Smooth muscle cell of the umbilical artery (primary cell): ENCODE data around the gene GBA2. TPM values are rescaled to one million over a fixed set of nuclear protein-coding genes. Genes with fewer than 3 reads are reported as not detected.

Experiments
- total RNA-seq: library from RNA; depleted of rRNA; stranded (reverse); fragments of >200 nt; gene quantifications from 2 replicates; pipeline ENCODE4 v1.2.3, GENCODE V29; 2014

GBA2 gene
- total RNA-seq: 23.5 and 31.0 TPM in 2 replicates

DNA sequence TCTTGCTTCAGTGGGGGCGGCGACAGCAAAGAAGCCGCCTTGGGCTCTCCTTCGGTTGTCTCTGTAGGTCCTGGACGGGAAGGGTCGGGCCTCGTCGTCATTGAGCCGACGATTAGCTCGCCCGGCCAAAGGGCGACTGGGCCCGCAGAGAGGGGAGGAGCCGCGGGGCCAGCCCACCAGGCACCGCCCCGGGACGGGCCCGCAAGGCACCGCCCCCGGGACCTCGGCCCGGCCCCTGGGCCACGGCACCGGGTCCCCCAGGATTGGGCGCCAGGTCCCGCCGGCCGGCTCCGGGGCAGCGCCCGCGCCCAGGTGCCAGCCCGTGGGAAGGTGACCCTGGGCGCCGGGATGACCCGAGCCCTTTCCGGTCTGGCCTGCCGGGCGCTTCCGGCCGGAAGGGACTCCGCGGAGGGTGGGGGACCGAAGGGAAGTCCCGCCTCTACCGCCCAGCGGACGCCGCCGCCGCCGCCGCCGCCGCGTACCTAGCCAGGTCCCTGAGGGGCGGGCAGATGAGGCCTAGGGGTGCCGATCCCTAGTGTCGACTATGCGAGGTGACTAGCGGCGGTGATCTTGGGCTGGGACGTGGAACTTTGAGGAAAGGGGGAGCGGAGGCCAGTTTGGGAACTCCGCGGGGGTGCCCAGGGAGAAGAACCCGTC, at the start of gene GBA2, which contains the start of gene RGP1:
TSS of gene GBA2 (minus strand) at position 371 of the 657 bp plus-strand sequence. CDS start 524 bp downstream, outside the sequence.
TSS of gene RGP1 (plus strand) at position 430 of the 657 bp plus-strand sequence. CDS start 469 bp downstream, outside the sequence.

DNA sequence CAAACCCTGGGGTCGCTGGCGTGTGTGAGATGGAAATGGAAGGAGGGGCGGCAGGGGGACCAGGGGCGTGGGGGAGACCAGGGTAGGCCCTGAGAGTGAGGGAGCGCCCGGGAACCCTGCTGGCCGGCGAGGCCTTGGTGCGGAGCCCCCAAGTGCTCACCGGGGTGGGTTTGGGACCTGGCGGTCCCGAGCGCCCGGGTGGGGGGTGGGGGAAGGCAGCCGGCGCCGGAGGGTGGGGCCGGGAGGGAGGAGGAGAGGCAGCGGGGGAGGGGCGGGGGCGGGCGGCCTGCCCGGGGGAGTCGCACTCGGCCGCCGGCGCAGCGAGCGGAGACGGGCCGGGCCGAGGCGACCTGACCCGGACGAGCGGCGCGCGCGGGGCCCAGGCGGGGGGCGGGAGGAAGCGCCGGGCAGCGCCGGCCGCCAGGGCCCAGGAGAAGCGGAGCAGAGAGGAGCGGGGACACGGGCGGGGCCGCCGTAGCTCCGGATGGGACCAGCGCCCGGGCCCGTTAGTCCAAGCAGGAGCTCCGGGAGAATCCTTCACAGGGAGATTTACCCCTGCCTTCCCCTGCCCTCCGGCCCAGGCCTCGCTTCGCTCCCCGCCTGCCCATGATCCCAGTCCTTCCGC, 42.4 kb upstream of the GBA2 start, which contains the start of gene NPR2:
TSS of gene NPR2 (plus strand) at position 295 of the 625 bp plus-strand sequence. CDS start 818 bp downstream, outside the sequence.

DNA sequence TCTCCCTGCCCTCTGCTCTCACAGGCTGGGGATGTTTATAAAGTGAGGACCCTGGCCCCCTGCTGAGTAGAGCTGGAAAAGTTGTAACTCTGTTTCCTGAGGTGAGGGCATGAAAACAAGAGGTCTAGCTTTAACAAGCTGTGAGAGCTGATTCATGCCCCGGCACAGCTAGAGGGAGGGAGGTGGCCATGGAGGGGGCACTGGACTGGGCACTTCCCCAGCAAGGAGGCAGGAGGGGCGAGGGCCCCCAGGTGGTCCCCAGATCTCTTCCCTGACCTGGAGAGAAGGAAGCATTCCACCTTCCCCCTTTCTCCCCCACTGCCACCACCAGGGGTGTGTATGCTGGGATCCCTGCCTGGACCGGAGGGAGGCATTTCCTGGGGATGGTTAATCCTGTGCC, 5.2 kb upstream of the GBA2 start, which contains the start of gene MSMP:
TSS of gene MSMP (minus strand) at position 13 of the 400 bp plus-strand sequence. CDS start 147 bp downstream, outside the sequence.

DNA sequence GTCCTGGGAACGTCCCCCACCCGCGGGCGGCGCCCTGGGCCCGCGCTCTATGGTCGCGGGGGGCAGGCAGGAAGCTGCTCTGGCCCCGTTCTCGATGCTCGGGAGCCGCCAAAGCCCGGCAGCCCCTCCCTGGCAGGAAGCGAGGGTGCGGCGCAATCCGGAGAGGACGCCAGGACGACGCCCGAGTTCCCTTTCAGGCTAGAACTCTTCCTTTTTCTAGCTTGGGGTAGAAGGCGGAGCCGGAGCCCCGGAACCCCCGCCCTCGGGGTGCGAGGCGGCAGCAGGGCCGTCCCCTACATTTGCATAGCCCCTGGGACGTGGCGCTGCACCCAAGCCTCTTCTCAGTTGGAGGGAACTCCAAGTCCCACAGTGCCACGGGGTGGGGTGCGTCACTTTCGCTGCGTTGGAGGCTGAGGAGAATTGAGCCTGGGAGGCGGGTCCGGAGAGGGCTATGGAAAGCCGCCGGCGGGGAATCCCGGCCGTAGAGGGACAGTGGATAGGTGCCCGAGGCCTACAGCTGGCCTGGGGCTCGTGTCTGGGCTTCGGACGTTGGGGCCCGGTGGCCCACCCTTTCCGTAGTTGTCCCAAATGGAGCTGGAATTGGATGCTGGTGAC, 16.7 kb downstream of the GBA2 start, which contains the start of the genes CREB3 and TLN1:
TSS of gene CREB3 (plus strand) at position 482 of the 615 bp plus-strand sequence. CDS start at position 589, 107 bp downstream.
TSS of gene TLN1 (minus strand) at position 11 of the 615 bp plus-strand sequence. CDS start 6,501 bp downstream, outside the sequence.

DNA sequence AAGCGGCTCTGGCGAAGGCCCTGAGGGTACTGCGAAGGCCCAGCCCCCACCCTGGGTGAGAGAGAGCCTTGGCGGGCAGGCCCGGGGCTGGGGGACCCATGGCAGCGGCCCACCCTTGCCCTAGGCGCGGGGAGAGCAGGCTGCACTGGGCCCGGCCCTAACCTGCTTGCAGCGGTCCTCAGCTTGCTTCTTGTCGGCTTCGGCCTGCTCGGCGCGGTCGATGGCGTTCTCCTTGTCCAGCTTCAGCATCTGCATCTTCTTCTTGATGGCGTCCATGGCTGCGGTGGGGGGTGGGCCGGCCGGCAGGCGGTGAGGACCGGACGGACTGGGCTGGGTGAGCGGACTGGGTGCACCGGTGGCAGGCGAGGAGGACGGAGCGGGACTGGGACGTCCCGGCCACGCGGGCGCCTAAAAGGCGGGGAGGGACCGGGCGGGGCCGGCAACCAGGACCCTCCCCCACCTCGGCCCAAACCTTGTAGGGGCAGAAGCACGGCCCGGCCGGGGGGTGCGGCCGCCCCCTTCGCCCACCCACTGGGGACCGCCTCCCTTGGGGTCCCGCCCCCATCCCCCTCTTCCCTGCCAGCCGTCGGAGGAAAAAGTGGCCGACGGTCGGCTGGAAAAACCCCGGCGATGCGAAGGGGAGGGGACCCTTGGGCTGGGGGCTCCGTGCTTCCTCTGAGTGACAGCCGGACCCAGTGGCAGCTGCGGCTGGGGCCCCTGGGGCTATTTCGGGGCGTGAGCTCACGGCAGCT, 59.3 kb downstream of the GBA2 start, which contains the start of gene TPM2:
TSS of gene TPM2 (minus strand) at position 384 of the 752 bp plus-strand sequence. CDS start at position 276, 108 bp downstream.

Other genes starting within 250 kb of the GBA2 start
- gene TESK1, start 144.0 kb downstream of the GBA2 start, total RNA-seq: 11.9 and 12.2 TPM in 2 replicates
- gene CD72, start 130.8 kb downstream of the GBA2 start, total RNA-seq: 0.32 and 1.2 TPM in 2 replicates
- not detected in 2 replicates for gene SIT1, start 98.3 kb downstream of the GBA2 start, total RNA-seq
- 680 and 5,299 TPM in 2 replicates for gene RMRP, start 91.2 kb downstream of the GBA2 start, total RNA-seq
- gene CCDC107, start 90.9 kb downstream of the GBA2 start, total RNA-seq: 9.2 and 13.7 TPM in 2 replicates
- gene ARHGEF39, start 84.0 kb downstream of the GBA2 start, total RNA-seq: 0.30 and 0.92 TPM in 2 replicates
- 3.6 and 8.1 TPM in 2 replicates for gene CA9, start 75.3 kb downstream of the GBA2 start, total RNA-seq
- gene TPM2, start 59.3 kb downstream of the GBA2 start, total RNA-seq: 1,294 and 1,826 TPM in 2 replicates
- 548 and 1,223 TPM in 2 replicates for gene TLN1, start 17.0 kb downstream of the GBA2 start, total RNA-seq
- gene CREB3, start 16.6 kb downstream of the GBA2 start, total RNA-seq: 97.4 and 118 TPM in 2 replicates
- 12.5 and 21.2 TPM in 2 replicates for gene RGP1, start 59 bp upstream of the GBA2 start, total RNA-seq
- 0.30 and 0.55 TPM in 2 replicates for gene MSMP, start 5.0 kb upstream of the GBA2 start, total RNA-seq
- gene NPR2, start 42.4 kb upstream of the GBA2 start, total RNA-seq: 30.6 and 38.0 TPM in 2 replicates
- 0.55 and 1.2 TPM in 2 replicates for gene SPAG8, start 63.0 kb upstream of the GBA2 start, total RNA-seq
- 7.5 and 11.9 TPM in 2 replicates for gene HINT2, start 65.8 kb upstream of the GBA2 start, total RNA-seq
- gene FAM221B, start 79.5 kb upstream of the GBA2 start, total RNA-seq: not detected in 2 replicates
- gene TMEM8B, start 80.0 kb upstream of the GBA2 start, total RNA-seq: 2.7 and 6.2 TPM in 2 replicates
- gene OR13J1, start 121.2 kb upstream of the GBA2 start, total RNA-seq: not detected in 2 replicates
- gene HRCT1, start 157.0 kb upstream of the GBA2 start, total RNA-seq: 0.30 and 0.51 TPM in 2 replicates
- gene SPAAR, start 160.3 kb upstream of the GBA2 start, total RNA-seq: 0.14 TPM in 1 of 2 replicates, not detected in the other
- gene OR2S2, start 208.9 kb upstream of the GBA2 start, total RNA-seq: not detected in 2 replicates